ENCODE results near the gene APOL5. TPM values are rescaled to one million over a fixed set of nuclear protein-coding genes. Genes with fewer than 3 reads are reported as not detected.

Gene APOL5
- total and polyA plus RNA-seq, 4 donors: 0.43 TPM; not detected in 3

DNA sequence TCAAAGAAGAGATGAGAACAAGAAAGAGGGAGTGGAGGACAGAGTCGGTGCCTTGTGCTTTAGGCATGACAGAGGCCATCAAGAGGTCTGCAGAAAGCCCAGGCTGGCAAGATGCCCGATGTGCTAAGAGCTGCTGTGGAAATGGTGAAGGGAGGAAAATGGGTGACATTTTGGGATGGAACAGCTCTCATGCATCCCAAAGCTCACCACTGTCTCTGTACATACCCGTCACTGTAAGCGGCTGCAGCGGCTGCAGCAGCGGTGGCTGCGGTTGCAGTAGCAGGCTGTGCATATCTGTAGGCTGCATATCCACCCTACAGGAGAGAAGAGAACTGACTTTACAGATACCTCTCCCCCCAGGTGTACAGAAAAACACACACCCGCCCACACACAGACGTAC, 28.6 kb downstream of the APOL5 start:
- Histone ChIP-seq H3K27me3 (ENCODE audit: control insufficient read depth in 4 of 4, insufficient read depth in 4 of 4, low read length in 3 of 4) (no peaks in the 10 kb centered on the region), H3K4me1 (ENCODE audit: control insufficient read depth in 4 of 4, insufficient read depth in 4 of 4, low read length in 3 of 4) (peaks cover 0 to 18% (median 7%) of the 10 kb centered on the region in 4 donors), H3K4me3 (ENCODE audit: low read depth in 1 of 3, low read length in 3 of 3) (no peak overlapping the region), H3K36me3 (ENCODE audit: control insufficient read depth in 4 of 4, insufficient read depth in 3 of 4, low read depth in 1 of 4, low read length in 3 of 4) (peaks cover 0 to 24% (median 10%) of the 10 kb centered on the region in 4 donors), H3K9me3 (ENCODE audit: control insufficient read depth in 4 of 4, low read length in 3 of 4) (no peaks in the 10 kb centered on the region), H3K9ac (ENCODE audit: low read depth in 1 of 2, low read length in 2 of 2) (no peak overlapping the region), H3K27ac (ENCODE audit: low read depth in 1 of 2, low read length in 2 of 2) (no peak overlapping the region)
- no peak for DNase-seq (ENCODE audit: low spot score)
- TF ChIP-seq GABPA (IDR thresholded peaks at IDR 0.05 in 1 of 2, conservative IDR thresholded peaks at IDR 0.05 in 1 of 2): no peak
- no peak for TF ChIP-seq CTCF (IDR thresholded peaks at IDR 0.05; ENCODE audit: low read depth, low read length, missing input control)
- TF ChIP-seq JUND (IDR thresholded peaks at IDR 0.05): no peak
- no peak for TF ChIP-seq HNF4G (IDR thresholded peaks at IDR 0.05)
- no peak for TF ChIP-seq MAX (IDR thresholded peaks at IDR 0.05)
- TF ChIP-seq, protein P1, sequence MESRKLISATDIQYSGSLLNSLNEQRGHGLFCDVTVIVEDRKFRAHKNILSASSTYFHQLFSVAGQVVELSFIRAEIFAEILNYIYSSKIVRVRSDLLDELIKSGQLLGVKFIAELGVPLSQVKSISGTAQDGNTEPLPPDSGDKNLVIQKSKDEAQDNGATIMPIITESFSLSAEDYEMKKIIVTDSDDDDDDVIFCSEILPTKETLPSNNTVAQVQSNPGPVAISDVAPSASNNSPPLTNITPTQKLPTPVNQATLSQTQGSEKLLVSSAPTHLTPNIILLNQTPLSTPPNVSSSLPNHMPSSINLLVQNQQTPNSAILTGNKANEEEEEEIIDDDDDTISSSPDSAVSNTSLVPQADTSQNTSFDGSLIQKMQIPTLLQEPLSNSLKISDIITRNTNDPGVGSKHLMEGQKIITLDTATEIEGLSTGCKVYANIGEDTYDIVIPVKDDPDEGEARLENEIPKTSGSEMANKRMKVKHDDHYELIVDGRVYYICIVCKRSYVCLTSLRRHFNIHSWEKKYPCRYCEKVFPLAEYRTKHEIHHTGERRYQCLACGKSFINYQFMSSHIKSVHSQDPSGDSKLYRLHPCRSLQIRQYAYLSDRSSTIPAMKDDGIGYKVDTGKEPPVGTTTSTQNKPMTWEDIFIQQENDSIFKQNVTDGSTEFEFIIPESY (IDR thresholded peaks at IDR 0.05): no peak
- 95% methylated on average over 9 of the region's 9 CpGs for WGBS

GRCh38 chr22:35746946-35747703, 29.5 kb downstream of the APOL5 start:
- H3K36me3 ChIP-seq (ENCODE audit: control insufficient read depth in 4 of 4, insufficient read depth in 3 of 4, low read depth in 1 of 4, low read length in 3 of 4): peaks cover 0 to 24% (median 10%) of the 10 kb centered on the region in 4 donors
- no peaks in the 10 kb centered on the region for H3K9me3 ChIP-seq (ENCODE audit: control insufficient read depth in 4 of 4, low read length in 3 of 4)
- peaks cover 0 to 18% (median 7%) of the 10 kb centered on the region in 4 donors for H3K4me1 ChIP-seq (ENCODE audit: control insufficient read depth in 4 of 4, insufficient read depth in 4 of 4, low read length in 3 of 4)
- no peak overlapping the region for H3K27ac ChIP-seq (ENCODE audit: low read depth in 1 of 2, low read length in 2 of 2)
- no peak overlapping the region for H3K4me3 ChIP-seq (ENCODE audit: low read depth in 1 of 3, low read length in 3 of 3)
- H3K9ac ChIP-seq (ENCODE audit: low read depth in 1 of 2, low read length in 2 of 2): no peak overlapping the region
- DNase-seq (ENCODE audit: low spot score): no peak
- TF ChIP-seq, protein P1 (IDR thresholded peaks at IDR 0.05): no peak
- peak; percentile 66 for TF ChIP-seq HNF4A (conservative IDR thresholded peaks at IDR 0.05)
- TF ChIP-seq RXRA (IDR thresholded peaks at IDR 0.05): peak; percentile 33 to 65
- no peak for TF ChIP-seq FOXA1 (IDR thresholded peaks at IDR 0.05)
- TF ChIP-seq RAD21 (IDR thresholded peaks at IDR 0.05): peak; percentile 17 to 24
- no peaks in the 10 kb centered on the region for H3K27me3 ChIP-seq (ENCODE audit: control insufficient read depth in 4 of 4, insufficient read depth in 4 of 4, low read length in 3 of 4)
- WGBS: 38% methylated on average over 4 of the region's 4 CpGs
